GOT3 (cell line): ENCODE data around the gene PARD6A.

ENCODE experiments used
- DNase-seq: peaks from one replicate; lab custom pipeline; 2025; ENCODE audit warnings: mixed read lengths; lab: John Stamatoyannopoulos, UW

PARD6A gene, protein sequence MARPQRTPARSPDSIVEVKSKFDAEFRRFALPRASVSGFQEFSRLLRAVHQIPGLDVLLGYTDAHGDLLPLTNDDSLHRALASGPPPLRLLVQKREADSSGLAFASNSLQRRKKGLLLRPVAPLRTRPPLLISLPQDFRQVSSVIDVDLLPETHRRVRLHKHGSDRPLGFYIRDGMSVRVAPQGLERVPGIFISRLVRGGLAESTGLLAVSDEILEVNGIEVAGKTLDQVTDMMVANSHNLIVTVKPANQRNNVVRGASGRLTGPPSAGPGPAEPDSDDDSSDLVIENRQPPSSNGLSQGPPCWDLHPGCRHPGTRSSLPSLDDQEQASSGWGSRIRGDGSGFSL

DNA sequence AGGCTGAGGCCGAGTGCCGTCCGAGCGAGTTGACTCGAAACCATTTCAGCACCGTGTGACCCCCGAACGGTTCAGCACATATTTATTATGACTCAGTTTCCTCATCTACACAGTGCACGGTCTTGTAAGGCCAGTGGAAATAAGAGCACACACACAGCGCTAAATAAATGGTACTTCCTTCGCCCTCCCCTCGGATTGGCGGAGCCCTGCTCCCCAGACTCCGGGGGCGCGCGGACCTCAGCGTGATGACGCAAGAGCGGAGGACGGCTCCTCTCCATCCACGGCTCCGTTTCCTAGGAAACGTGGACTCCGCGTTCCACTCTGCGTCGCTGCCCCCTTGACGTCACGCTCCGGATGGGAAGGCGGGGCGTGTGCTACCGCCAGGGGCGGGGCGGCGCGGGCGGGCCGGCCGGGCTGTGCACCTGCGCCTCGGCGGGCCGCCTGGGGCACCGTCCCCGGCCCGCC is at the start of gene PARD6A:
PARD6A (plus strand) TSS at position 397 of the 465 bp plus-strand sequence. CDS start 79 bp downstream, outside the sequence.
- DNase-seq, result peak; percentile 55

DNA sequence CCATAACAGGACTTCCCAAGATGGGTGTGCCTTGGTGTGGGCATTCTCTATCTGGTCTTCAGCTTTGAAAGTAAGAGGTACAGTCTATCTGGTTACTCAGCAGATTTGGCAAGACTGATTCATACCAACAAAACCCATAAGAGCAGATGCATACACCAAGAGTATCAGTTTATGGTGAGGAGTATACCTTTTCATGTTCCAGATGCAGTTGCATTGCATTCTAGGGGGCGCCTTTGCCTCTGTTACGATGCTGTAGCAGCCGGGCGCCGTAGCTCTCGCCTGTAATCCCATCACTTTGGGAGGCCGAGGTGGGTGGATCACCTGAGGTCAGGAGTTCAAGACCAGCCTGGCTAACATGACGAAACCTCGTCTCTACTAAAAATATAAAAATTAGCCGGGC is 47.0 kb upstream of the PARD6A start:
- DNase-seq, result no peak

DNA sequence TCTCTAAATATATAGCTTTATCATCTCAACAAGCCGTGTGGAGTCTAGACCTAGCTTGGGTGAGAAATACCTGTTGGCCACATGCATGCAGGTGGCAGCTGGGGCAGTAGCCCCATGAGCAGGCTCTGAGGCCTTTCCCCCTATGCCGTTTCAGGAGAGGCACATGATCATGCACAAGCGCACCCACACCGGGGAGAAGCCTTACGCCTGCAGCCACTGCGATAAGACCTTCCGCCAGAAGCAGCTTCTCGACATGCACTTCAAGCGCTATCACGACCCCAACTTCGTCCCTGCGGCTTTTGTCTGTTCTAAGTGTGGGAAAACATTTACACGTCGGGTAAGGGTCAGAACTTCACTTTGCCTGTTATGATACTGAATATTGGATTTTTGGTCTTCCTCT is 32.5 kb upstream of the PARD6A start:
- DNase-seq, result no peak

DNA sequence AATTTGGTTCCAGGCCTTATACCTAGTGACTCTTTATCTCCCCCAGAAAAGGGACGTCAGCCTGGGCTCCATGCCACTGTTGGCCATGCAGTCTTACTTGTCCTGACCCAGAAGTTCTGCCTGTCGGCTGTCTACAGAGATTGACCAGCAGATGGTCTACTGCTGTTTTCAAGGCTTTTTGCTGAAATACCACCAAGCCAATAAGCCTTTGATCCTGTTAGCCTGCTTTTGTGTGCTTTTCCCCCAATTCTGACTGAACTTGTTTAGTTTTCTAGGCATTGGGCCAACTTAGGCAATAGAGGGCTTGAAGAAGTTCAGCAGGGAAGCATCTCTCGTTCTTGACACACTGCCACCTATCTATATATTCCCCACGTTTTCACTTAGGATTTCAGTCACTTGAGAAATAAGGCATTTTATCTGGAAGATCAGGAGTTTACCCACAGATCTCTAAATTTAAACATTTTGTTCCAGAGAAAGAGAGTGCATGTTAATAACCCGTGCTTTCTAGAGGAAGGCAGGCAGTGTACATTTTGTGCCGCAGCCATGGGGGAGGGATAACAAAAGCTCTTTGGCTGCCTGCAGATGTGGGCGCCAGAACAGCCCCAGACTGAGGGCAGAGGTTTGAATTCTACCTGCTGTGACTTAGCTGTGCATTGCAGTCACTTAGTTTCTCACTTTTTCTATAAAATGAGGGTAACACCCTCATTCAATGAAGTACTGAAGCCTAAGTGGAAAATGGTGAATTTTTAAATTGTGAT is 28.2 kb upstream of the PARD6A start:
- no peak for DNase-seq

DNA sequence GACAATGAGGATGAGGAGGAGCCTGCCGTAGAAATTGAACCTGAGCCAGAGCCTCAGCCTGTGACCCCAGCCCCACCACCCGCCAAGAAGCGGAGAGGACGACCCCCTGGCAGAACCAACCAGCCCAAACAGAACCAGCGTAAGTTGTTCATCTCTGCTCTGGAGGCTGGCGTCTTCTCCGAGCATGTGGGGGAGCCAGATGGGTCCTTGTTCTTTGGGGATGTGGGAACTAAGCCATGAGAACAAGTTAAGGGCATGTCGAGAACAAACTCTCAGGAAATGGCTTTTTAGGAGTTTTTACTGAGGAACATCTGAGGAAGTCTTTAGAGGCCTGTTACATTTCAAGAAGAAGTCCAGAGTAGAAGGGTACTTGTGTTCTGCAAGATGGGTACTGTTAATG is 24.0 kb upstream of the PARD6A start:
- DNase-seq, result no peak

DNA sequence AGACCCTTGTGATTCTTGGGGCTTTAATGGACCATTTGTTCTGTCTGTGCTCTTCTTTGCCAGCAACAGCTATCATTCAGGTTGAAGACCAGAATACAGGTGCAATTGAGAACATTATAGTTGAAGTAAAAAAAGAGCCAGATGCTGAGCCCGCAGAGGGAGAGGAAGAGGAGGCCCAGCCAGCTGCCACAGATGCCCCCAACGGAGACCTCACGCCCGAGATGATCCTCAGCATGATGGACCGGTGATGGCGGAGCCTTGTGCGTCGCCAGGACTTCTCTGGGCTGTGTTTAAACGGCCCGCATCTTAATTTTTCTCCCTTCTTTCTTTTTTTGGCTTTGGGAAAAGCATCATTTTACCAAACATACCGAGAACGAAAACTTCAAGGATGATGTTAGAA is 23.1 kb upstream of the PARD6A start:
- DNase-seq, result no peak

DNA sequence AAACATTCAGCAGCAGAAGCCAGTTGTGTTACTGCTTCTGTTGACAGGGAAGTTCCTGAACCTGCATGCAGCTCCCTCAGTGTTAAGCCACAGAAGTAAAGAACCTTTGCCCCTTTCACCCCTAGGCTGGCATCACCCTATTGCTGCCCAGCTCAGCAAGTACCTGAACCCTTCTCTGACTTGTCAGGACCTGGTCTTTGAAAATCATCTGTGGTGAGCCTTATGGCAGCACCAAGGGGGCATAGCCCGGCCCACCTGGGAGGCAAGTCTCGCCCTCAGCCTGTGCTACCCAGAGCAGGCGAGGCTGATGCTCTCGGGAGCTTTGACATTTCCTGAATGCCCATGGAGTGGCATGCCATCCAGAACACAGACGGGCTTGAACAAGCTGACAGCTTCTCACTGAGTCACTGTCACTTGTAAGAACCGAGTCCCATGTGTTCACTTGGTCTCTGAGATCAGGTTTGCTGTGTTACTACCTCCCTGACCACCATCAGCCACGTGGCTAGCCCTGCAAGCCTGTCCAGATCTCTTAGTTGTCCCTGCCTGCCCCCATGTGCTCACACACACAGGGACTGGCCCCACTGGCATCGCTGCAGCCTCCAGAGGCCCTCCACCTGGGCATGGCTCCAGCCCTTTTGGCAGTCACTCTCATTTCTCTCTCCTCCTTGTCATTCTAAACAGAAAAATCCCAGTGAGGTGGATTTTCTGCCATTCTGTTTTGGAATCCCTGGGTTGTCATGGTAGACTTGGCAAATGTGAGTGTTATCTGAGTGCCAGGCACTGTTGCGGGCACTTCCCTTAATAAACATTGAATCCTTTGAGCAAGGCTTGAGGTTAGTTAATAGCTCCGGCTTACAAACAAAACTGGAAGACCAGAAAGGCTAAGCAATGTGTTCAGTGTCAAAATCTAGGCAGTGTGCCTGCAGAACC is 18.7 kb upstream of the PARD6A start:
- DNase-seq, result no peak

DNA sequence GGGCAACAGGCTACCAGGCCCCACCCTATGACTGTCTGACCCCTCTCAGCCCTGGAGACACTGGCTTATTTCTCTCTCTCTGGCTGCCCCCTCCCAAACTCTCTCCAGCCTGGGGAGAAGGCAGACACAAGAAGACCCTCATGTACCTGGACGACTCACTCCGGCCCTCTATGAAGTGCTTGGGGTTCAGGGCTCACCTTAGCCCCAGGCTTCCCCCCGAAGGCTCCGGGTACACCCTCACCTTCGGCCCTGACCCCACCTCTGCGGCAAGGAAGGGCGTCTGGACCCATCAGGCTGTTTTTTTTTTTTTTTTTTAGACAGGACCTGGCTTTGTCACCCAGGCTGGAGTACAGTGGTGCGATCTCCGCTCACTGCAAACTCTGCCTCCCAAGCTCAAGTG is 16.7 kb upstream of the PARD6A start:
- DNase-seq, result no peak

DNA sequence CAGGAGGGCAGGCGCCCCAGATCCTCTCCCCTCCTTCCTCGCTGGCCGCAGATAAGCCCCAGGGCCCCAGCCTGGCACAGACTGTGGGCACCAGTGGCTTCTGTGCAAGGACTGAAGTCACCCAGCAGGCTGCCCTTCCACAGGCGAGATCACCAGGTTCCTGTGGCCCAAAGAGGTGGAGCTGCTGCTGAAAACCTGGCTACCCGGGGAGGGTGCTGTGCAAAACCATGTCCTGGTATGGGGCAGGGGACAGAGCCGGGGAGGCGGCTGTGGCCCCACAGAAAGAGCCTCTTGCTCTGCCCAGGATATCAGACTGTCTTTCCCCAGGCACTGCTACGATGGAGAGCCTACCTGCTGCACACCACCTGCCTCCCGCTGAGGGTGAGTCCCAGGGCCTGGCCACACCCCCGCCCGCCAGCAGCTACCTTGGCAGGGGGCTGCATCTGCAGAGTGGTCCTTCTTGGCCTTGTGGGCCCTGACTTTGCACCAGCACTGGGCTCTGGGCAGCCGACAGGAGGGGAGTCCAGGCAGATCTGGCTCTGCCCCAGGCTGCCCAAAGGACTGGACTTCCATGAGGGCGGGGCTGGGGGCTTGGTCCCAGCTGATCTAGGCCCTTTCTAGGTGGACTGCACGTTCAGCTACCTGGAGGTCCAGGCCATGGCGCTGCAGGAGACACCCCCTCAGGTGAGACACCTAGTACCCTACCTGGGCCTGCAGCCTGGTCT is 15.2 kb upstream of the PARD6A start:
- DNase-seq, result no peak

DNA sequence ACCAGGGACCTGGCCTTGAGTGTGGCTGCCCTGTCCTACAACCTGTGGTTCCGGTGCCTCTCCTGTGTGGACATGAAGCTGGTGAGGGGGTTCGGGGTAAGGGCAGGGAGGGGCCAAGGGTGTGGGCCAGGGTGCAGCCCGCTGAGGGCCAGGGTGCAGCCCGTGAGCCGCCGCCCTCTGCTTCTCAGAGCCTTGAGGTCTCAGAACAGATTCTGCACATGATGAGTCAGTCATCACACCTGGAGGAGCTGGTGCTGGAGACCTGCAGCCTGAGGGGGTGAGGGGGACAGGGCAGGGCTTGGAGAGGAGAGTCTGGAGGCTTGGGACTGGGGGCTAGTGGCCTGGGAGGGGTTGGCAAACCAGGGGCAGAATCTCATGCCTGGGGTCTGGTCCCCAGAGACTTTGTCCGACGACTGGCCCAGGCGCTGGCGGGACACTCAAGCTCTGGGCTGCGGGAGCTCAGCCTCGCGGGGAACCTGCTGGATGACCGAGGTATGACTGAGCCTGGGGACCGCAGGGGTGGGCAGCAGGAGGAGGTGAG is 13.6 kb upstream of the PARD6A start:
- DNase-seq, result no peak

DNA sequence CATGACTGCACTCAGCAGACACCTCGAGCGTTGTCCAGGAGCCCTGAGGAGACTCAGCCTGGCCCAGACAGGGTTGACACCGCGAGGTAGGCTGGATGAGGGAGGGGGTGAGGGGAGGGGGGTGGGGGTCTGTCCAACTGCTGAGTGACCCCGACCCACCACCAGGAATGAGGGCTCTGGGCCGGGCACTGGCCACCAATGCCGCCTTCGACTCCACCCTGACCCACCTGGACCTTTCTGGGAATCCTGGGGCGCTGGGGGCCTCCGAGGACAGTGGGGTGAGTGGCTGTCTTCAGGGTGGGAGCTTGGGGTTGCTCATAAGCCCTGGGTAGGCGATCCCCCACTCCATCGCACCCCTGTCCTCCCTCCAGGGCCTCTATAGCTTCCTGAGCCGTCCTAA is 13.1 kb upstream of the PARD6A start:
- DNase-seq, result no peak

DNA sequence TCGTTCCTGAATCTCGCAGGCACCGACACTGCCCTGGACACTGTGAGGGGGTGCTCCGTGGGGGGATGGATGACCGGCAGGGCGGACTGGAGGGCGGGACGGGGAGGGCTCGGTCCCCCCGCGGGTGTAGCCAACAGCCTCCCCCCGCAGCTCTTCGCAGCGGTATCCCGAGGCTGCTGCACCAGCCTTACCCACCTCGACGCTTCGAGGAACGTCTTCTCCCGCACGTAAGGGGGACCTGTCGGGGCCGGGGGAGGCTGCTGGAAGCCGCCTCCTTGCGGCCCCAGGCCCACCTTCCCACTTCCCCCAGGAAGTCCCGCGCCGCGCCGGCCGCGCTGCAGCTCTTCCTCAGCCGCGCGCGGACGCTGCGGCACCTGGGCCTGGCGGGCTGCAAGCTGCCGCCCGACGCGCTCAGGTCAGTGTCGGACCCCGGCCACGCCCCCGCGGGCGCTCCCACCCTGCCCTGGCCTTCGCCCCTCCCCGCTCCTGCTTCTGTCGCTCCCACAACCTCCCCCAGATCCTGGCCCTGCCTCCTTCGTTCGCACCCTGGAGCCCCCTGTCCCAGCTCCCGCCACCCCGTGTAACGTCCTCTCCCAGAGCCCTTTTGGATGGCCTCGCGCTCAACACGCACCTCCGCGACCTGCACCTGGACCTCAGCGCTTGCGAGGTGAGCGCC is 12.5 kb upstream of the PARD6A start:
- no peak for DNase-seq

DNA sequence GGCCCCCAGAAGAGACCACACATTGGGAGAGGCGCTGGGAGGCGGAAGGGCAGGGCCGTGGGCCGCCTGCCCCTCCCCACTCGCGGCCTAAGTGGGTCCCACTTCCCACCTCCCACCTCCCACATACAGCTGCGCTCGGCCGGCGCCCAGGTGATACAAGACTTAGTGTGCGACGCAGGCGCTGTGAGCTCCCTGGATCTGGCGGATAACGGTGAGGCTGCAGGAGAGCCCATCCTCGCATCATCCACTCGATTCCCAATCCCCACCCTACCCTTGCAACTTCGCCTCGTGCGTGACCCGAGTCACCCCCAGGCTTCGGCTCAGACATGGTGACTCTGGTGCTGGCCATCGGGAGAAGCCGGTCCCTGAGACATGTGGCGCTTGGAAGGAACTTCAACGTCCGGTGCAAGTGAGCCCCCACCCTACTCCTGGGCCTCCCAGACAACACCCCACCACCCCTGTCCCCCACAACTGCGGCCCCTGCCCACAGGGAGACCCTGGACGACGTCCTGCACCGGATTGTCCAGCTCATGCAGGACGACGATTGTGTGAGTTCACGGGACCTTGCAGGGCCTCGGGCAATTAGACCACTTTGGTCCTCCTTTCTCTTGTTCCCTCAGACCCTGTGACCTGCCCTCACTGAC is 11.9 kb upstream of the PARD6A start:
- DNase-seq, result no peak

DNA sequence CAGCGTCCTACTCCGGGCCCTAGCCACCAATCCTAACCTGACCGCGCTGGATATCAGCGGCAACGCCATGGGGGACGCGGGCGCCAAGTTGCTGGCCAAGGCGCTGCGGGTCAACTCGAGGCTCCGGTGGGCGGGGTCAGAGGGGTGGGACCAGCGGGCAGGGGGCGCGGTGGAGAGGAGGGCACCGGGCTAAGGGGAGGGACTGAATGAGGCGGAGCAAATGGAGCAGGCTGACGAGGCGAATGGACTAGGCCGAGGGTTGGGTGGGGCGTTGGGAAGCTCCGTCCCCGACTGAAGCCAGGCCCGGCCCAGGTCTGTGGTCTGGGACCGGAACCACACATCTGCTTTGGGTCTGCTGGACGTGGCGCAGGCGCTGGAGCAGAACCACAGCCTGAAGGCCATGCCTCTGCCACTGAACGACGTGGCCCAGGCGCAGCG is 11.2 kb upstream of the PARD6A start:
- no peak for DNase-seq

DNA sequence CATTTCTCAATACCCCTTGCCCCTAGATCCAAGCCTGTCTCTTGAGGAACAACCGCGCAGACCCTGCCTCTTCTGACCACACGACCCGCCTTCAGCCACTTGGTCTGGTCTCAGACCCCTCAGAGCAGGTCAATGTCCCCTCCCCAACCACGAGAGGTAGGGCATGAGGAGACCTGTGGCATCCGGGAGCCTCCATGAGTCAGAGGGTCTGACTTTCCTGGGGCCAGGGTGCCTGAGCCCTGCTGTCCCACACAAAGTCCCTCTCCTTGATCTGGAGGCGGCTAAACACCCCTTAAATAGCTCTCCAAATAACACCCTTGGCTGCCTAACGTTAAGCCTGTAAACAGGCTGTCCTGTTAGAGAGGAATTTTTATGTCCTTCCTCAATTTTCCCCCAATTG is 10.7 kb upstream of the PARD6A start:
- DNase-seq, result no peak

DNA sequence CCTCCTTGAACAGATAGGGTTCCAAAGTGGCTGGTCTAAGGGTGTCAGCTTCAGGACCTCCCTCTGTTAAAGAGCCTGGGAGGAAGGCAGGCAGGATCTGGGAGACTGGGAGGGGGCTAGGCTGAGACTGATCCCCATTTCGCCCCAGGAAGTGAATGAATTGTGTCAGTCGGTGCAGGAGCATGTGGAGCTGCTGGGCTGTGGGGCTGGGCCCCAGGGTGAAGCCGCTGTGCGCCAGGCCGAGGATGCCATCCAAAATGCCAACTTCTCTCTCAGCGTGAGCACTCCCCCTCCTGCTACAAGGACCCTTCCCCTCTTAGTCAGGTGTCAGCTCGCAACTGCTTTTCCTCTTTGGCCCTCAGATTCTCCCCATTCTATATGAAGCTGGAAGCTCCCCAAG is 9.7 kb upstream of the PARD6A start:
- no peak for DNase-seq

DNA sequence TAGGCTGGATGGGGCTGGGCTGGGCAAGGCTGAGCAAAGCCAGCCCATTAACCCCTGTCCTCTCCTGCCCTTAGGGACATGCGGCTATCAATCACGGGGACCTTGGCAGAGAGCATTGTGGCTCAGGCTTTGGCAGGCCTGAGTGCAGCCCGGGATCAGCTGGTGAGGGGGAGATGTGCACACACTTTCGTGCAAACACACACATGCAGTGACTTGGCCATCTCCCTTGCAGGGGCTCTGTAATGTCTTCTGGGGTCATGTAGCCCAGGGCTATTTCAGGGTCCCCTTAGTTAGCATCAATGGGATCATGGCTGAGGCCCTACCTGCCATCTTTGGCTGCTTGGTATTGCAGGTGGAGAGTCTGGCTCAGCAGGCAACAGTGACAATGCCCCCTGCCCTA is 8.9 kb upstream of the PARD6A start:
- no peak for DNase-seq

DNA sequence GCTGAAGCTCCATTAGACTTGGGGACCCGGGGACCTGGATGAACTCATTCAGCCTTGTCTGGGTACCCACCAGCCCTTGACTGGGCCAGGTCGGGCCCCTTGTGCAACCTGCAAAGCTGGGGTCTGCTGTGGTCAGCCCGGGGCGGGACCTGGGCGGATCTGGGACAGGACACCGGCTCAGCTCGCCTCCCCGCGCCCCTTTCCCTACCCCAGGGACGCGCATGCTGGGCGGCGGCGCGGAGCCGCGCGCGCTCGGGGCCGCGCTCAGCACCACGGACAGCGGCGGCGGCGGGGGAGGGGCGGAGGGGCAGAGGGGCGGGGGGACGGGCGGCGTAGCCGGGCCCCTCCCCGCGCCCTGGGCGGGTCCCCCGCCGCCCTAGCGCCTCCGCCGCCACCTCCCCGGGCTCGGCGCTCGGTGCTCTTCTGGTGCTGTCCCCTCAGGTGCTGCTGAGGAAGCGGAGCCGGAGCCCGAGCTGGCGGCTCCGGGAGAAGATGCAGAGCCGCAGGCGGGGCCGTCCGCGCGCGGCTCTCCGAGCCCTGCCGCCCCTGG is 8.1 kb upstream of the PARD6A start:
- no peak for DNase-seq

DNA sequence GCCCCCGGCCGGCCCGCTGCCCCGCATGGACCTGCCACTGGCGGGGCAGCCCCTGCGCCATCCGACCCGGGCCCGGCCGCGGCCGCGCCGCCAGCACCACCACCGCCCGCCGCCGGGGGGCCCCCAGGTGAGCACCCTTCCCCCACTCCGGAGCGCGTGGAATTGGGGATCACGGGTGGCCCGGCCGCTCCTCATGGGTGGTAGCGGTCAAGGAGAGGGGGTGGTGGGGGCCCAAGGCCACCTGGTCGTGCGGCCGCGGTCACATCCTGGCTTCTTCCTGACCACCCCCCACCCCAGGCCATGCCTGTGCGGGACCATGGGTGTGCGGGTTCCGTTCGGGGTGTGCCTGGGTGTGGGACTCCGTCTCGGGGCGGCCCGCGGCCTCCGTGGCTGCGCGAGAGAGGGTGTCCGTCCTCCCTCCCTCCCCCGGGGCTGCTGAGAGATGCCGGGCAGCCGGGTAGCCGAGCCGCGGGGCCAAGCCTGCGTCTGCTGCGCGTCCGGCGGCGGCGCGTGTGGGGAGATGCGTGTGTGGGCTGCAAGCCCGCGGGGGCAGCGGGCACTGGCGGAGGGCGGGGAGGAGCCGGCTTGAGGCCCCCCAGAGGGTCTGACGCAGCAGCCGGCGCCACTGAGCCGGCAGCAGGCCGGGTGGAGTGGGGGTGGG is 7.5 kb upstream of the PARD6A start:
- DNase-seq, result no peak
